ENCODE results near the gene LENEP. TPM values are rescaled to one million over a fixed set of nuclear protein-coding genes. Genes with fewer than 3 reads are reported as not detected.

LENEP gene
- total RNA-seq, 1 donor = not detected

- DNase-seq (ENCODE audit: insufficient read length, low spot score, missing footprints) = peak; percentile 59
- Histone ChIP-seq H4K20me1 (ENCODE audit: insufficient read depth, low read length) (peaks cover 26% of the 10 kb centered on the region), H3K27ac (ENCODE audit: low read depth, low read length) (no peak overlapping the region), H3K79me2 (ENCODE audit: insufficient read depth, low read length) (peaks cover 41% of the 10 kb centered on the region), H3K27me3 (ENCODE audit: insufficient read depth, low read length) (no peaks in the 10 kb centered on the region), H3K4me1 (ENCODE audit: insufficient read depth, low read length) (peaks cover 24% of the 10 kb centered on the region), H3K4me3 (ENCODE audit: insufficient read depth, low read length) (no peak overlapping the region), H3K4me2 (ENCODE audit: insufficient read depth, low read length) (peak overlapping the region; percentile 98), H3K9me3 (ENCODE audit: low read depth, low read length) (no peaks in the 10 kb centered on the region), H2AFZ (ENCODE audit: low read length) (no peak overlapping the region), H3K36me3 (ENCODE audit: insufficient read depth, low read length) (peaks cover 69% of the 10 kb centered on the region)
- no peak for TF ChIP-seq CTCF (IDR thresholded peaks at IDR 0.05; ENCODE audit: extremely low read depth, low read depth, low read length)
Measured at GRCh38 chr1:154962795-154963330, 30.5 kb upstream of the LENEP start.

- no peak overlapping the region for H3K27ac ChIP-seq (ENCODE audit: low read depth, low read length)
- peaks cover 69% of the 10 kb centered on the region for H3K36me3 ChIP-seq (ENCODE audit: insufficient read depth, low read length)
- no peak for TF ChIP-seq CTCF (IDR thresholded peaks at IDR 0.05; ENCODE audit: extremely low read depth, low read depth, low read length)
- H3K79me2 ChIP-seq (ENCODE audit: insufficient read depth, low read length) = peaks cover 49% of the 10 kb centered on the region
- no peak overlapping the region for H3K4me3 ChIP-seq (ENCODE audit: insufficient read depth, low read length)
- H3K9me3 ChIP-seq (ENCODE audit: low read depth, low read length) = no peaks in the 10 kb centered on the region
- peaks cover 32% of the 10 kb centered on the region for H3K4me1 ChIP-seq (ENCODE audit: insufficient read depth, low read length)
- no peak overlapping the region for H3K4me2 ChIP-seq (ENCODE audit: insufficient read depth, low read length)
- no peaks in the 10 kb centered on the region for H3K27me3 ChIP-seq (ENCODE audit: insufficient read depth, low read length)
- DNase-seq (ENCODE audit: insufficient read length, low spot score, missing footprints) = peak; percentile 74
- peaks cover 34% of the 10 kb centered on the region for H4K20me1 ChIP-seq (ENCODE audit: insufficient read depth, low read length)
- no peak overlapping the region for H2AFZ ChIP-seq (ENCODE audit: low read length)
Measured at GRCh38 chr1:154963643-154964042, 29.7 kb upstream of the LENEP start.

GRCh38 chr1:154964359-154964758, 29.0 kb upstream of the LENEP start:
- DNase-seq (ENCODE audit: insufficient read length, low spot score, missing footprints) = no peak
- Histone ChIP-seq H3K4me1 (ENCODE audit: insufficient read depth, low read length) (peaks cover 39% of the 10 kb centered on the region), H3K36me3 (ENCODE audit: insufficient read depth, low read length) (peaks cover 63% of the 10 kb centered on the region), H3K79me2 (ENCODE audit: insufficient read depth, low read length) (peaks cover 56% of the 10 kb centered on the region), H3K9me3 (ENCODE audit: low read depth, low read length) (no peaks in the 10 kb centered on the region), H3K4me2 (ENCODE audit: insufficient read depth, low read length) (no peak overlapping the region), H4K20me1 (ENCODE audit: insufficient read depth, low read length) (peaks cover 41% of the 10 kb centered on the region), H3K4me3 (ENCODE audit: insufficient read depth, low read length) (no peak overlapping the region), H2AFZ (ENCODE audit: low read length) (no peak overlapping the region), H3K27ac (ENCODE audit: low read depth, low read length) (no peak overlapping the region), H3K27me3 (ENCODE audit: insufficient read depth, low read length) (no peaks in the 10 kb centered on the region)
- TF ChIP-seq CTCF (IDR thresholded peaks at IDR 0.05; ENCODE audit: extremely low read depth, low read depth, low read length) = no peak

GRCh38 chr1:154966111-154966510, 27.3 kb upstream of the LENEP start:
- no peak overlapping the region for H3K4me3 ChIP-seq (ENCODE audit: insufficient read depth, low read length)
- H3K27me3 ChIP-seq (ENCODE audit: insufficient read depth, low read length) = no peaks in the 10 kb centered on the region
- peaks cover 61% of the 10 kb centered on the region for H3K79me2 ChIP-seq (ENCODE audit: insufficient read depth, low read length)
- H3K36me3 ChIP-seq (ENCODE audit: insufficient read depth, low read length) = peaks cover 59% of the 10 kb centered on the region
- peaks cover 40% of the 10 kb centered on the region for H3K4me1 ChIP-seq (ENCODE audit: insufficient read depth, low read length)
- H3K9me3 ChIP-seq (ENCODE audit: low read depth, low read length) = no peaks in the 10 kb centered on the region
- no peak overlapping the region for H3K4me2 ChIP-seq (ENCODE audit: insufficient read depth, low read length)
- TF ChIP-seq CTCF (IDR thresholded peaks at IDR 0.05; ENCODE audit: extremely low read depth, low read depth, low read length) = no peak
- no peak overlapping the region for H3K27ac ChIP-seq (ENCODE audit: low read depth, low read length)
- peak; percentile 21 for DNase-seq (ENCODE audit: insufficient read length, low spot score, missing footprints)
- no peak overlapping the region for H2AFZ ChIP-seq (ENCODE audit: low read length)
- peaks cover 39% of the 10 kb centered on the region for H4K20me1 ChIP-seq (ENCODE audit: insufficient read depth, low read length)

All from osteoblast (primary cell).